Measurements from ENCODE around the gene ACO2. TPM values are rescaled to one million over a fixed set of nuclear protein-coding genes. Genes with fewer than 3 reads are reported as not detected.

The ACO2 gene
- total and polyA plus RNA-seq, 2 of the 13 experiments (the other 11 are each of a cell fraction or from before 2014, with no cell fraction given) = 19.2 to 45.6 TPM

- TF ChIP-seq KLF11 (CRISPR knock-in tag; IDR thresholded peaks at IDR 0.05) (peak; percentile 47; the same call in 1 of the 2 replicates), CERS6 (CRISPR knock-in tag; IDR thresholded peaks at IDR 0.05) (0 out of 2 replicates have a peak, but pooled peaks have one; percentile 13), SMC3 (IDR thresholded peaks at IDR 0.05; ENCODE audit: low read length) (no peak), MAZ (IDR thresholded peaks at IDR 0.05; ENCODE audit: borderline replicate concordance, low read depth, low read length) (peak; percentile 49; the same call in 1 of the 2 replicates), MAZ (CRISPR knock-in tag; IDR thresholded peaks at IDR 0.05; ENCODE audit: low read depth) (no peak; the same call in 1 of the 2 replicates), ZNF800 (CRISPR knock-in tag; IDR thresholded peaks at IDR 0.05) (peak; percentile 64; the same call in 1 of the 2 replicates), HNRNPLL (IDR thresholded peaks at IDR 0.05; ENCODE audit: low read depth, low read length, poor library complexity, severe bottlenecking) (peak; percentile 73), NONO (IDR thresholded peaks at IDR 0.05) (no peak), NONO (CRISPR knock-in tag; conservative IDR thresholded peaks at IDR 0.05) (peak; percentile 79; the same call in 1 of the 2 replicates), MATR3 (CRISPR knock-in tag; IDR thresholded peaks at IDR 0.05) (no peak), CREB1 (IDR thresholded peaks at IDR 0.05) (peak; percentile 97), CREB1 (CRISPR knock-in tag; IDR thresholded peaks at IDR 0.05) (peak; percentile 99), POGZ (CRISPR knock-in tag; IDR thresholded peaks at IDR 0.05) (peak; percentile 92), BORCS8-MEF2B (CRISPR knock-in tag; IDR thresholded peaks at IDR 0.05) (peak; percentile 49), ZFP90 (CRISPR knock-in tag; IDR thresholded peaks at IDR 0.05; ENCODE audit: borderline replicate concordance) (peak; percentile 15; the same call in 1 of the 2 replicates), PREB (CRISPR knock-in tag; IDR thresholded peaks at IDR 0.05) (no peak), HNF1B (CRISPR knock-in tag; IDR thresholded peaks at IDR 0.05) (peak; percentile 10; the same call in 1 of the 2 replicates), SPEN (CRISPR knock-in tag; IDR thresholded peaks at IDR 0.05; ENCODE audit: low read depth) (peak; percentile 92), TEF (CRISPR knock-in tag; IDR thresholded peaks at IDR 0.05) (0 out of 2 replicates have a peak, but pooled peaks have one; percentile 43), CENPX (CRISPR knock-in tag; IDR thresholded peaks at IDR 0.05) (no peak), ZNF703 (CRISPR knock-in tag; IDR thresholded peaks at IDR 0.05; ENCODE audit: borderline replicate concordance) (peak; percentile 80; the same call in 1 of the 2 replicates), FOSL2 (CRISPR knock-in tag; IDR thresholded peaks at IDR 0.05) (peak; percentile 59; the same call in 1 of the 2 replicates)
Measured at GRCh38 chr22:41468381-41469217, at the start of gene ACO2, which contains the start of gene PHF5A (continued).

All from HepG2 (cell line).